K562 (cell line): Measurements from ENCODE around the gene EFCAB8.

ENCODE experiments used
- ETV6 ChIP-seq, 3 experiments: fragments of 150-350 bp in 1 of 3; sonication (generic) in 1 of 3; formaldehyde crosslinking in 1 of 3; IDR thresholded peaks; 2 replicates each; pipeline versions ENCODE4 v1.6.1 to v1.8.0; 2014 to 2022; ENCODE audit warnings: borderline replicate concordance in 2 of 3, low read depth in 2 of 3, antibody characterized with exemption in 1 of 3, low read length in 1 of 3, mild to moderate bottlenecking in 1 of 3, missing genetic modification reagents in 1 of 3
- EZH2 ChIP-seq: IDR thresholded peaks from 2 replicates; pipeline ENCODE4 v1.6.1; 2012; ENCODE audit warnings: low read depth, mild to moderate bottlenecking, inconsistent platforms, low read length, borderline replicate concordance
- RFX5 ChIP-seq: IDR thresholded peaks from 2 replicates; pipeline ENCODE4 v1.6.1; 2011; ENCODE audit warnings: low read depth, mild to moderate bottlenecking, improper control_type of control experiment, low read length
- ZNF696 ChIP-seq: fragments of 250-450 bp; sonication (Bioruptor Pico); conservative IDR thresholded peaks from 2 replicates; pipeline ENCODE4 v1.4.0; 2020; ENCODE audit warnings: mild to moderate bottlenecking, moderate library complexity

DNA sequence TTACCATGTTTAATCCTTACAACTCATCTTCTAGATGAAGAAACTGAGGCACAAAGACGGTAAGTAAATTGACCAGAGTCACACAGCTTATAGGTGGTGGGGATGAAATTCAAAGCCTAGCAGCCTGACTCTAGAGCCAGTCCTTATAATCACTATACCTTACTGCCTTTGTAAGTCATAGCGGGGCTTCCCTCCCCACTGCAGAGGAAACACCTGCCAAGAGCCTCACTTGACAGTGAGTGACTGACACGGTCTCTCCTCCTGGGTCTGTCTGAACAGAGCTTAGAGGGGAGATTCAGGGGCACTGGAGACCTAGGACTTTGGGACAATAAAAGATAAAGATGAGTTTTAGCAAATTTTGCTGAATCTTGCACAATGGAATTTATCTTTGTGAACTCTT, 132.7 kb downstream of the EFCAB8 start:
- TF ChIP-seq RFX5 (no peak), ETV6 (IDR thresholded peaks at IDR 0.05; ENCODE audit: borderline replicate concordance in 1 of 2, low read depth in 2 of 2, low read length in 1 of 2) (no peak), ETV6 (CRISPR knock-in tag; IDR thresholded peaks at IDR 0.05; ENCODE audit: borderline replicate concordance) (no peak), EZH2 (no peak), ZNF696 (CRISPR knock-in tag) (no peak)
